ENCODE measurements around the gene MORF4L2.

The MORF4L2 gene

DNA sequence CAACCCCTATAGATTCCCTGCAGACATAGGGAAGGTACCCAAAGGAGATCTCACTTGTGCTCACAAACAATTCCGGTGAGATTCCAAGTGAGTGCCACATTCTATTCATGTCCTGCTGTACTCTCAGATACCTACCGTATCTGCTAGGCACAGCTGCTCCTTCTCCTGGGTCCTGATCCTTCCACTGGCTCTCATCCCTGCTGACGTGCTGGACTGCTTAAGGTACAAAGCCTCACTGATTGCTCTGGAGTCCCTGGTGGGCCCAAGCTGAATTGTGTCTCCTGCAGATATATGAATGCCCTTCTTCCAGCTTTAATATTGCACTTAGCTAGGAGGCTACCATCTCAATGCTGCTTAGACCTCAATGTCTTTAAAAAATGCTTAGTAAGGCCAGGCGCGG, 55.4 kb downstream of the MORF4L2 start:
- DNase-seq = no peak

DNA sequence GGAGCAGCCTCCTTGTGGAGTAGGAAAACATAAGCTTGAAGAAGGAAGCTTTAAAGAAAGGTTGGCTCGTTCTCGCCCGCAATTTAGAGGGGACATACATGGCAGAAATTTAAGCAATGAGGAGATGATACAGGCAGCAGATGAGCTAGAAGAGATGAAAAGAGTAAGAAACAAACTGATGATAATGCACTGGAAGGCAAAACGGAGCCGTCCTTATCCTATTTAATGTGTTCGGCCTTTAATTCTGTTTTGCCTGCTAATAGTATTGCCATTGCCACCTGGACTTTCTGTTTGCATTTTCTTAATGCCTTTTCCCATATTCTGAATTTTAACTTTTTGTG, 56.4 kb downstream of the MORF4L2 start:
- DNase-seq = no peak

DNA sequence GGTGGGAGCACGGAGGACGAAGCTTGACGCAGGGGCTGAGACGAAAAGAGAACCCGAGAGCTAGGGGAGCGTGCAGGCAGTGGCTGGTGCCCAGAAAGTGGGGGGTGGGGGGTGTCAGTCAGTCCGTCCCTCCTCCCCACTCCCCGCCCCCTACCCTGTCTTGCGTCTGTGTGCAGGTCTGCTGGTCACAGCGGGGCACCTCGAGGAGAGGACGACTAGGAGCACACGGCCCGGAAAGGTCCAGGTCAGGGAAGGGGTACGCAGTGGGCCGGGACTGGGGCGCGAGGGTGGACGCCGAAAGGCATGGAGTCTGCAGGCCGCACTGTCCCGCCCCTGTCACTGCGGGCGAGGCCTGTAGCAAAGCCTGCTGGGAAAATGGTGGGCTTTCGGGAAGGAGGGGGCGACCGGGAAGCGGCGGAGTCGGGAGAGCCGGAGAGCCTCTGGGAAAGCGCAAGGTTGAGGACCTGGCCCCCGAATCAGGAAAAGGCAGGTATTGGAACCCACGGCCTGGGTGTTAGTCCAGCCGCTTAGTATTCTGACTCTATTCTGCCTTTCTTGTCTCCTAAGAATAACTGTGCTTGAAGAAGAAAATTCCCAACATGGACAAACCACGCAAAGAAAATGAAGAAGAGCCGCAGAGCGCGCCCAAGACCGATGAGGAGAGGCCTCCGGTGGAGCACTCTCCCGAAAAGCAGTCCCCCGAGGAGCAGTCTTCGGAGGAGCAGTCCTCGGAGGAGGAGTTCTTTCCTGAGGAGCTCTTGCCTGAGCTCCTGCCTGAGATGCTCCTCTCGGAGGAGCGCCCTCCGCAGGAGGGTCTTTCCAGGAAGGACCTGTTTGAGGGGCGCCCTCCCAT, 57.0 kb downstream of the MORF4L2 start:
- DNase-seq = peak in 1 of 2 donors; percentile 11

DNA sequence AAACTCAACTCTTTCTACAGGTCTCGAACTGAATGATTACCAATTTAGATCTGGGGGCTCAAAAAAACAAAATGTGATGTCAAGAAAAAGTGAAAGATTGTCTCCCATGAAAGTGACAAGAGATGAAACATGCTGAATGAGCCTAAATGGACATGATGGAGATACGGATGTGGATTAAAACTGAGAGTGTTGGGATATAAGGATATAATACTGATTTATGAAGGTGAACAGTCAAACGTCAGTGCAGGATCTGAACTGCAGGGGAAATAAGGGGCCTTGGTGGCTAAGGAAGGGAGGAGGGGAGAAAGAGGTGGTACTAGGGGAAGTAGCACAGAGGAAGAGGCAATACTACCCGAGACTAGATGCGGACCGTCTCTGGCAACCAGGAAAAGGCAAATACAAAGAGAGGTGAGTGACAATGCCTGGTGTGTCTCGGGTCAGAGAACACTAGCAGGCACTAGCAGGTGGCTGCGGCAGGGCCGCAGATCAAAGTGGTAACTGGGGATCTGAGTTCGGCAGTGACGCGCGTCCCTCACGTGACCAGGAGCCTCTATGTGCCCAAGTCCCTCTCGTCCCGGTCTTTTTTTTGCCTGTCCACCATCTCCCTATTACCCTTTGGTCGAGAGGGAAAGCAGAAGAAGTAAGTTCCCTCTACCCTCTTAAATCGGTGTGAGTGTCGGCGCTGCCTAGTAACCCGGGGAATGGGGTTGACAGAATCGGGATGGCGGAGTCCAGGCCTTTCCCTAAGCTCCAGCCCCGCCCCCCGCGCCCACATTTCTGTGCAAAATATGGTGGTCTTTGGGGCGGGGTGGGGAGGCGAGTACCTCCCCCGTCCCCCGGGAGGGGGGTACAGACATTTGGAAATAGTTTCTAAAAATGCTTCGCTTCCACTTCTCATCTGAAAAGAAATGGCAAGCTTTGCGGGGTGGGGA, 57.8 kb downstream of the MORF4L2 start, which contains the start of gene TCEAL1:
Gene TCEAL1, plus strand, starts transcription at position 590 of the 932 bp plus-strand sequence. CDS start 942 bp downstream, outside the sequence.
- peak in 1 of 2 donors; percentile 13 for DNase-seq

GRCh38 chrX:103626855-103627254, 59.6 kb downstream of the MORF4L2 start:
- no peak for DNase-seq

Data from stimulated activated CD4-positive, alpha-beta T cell treated with anti-CD3 and anti-CD28 coated beads, Interleukin-2, amount 100 ng/mL, for 48 hours (primary cell).